GM12878 (cell line): ENCODE data around the gene RALGAPB. TPM values are rescaled to one million over a fixed set of nuclear protein-coding genes. Genes with fewer than 3 reads are reported as not detected.
A peak's percentile ranks its signal among the peaks of the same experiment; 100 is the strongest.

Source experiments
- ATAC-seq: fragments of 200-7000 bp; cut with Tn5 transposase; 3 replicates; pipeline ENCODE4 v1.9.1; 2020; ENCODE audit warnings: mild to moderate bottlenecking, moderate library complexity
- BruUV-seq: library from RNA; stranded (reverse); fragments of 400-500 nt; replicated peaks from 2 replicates; lab custom pipeline; 2021; lab: Mats Ljungman, UMichigan
- CTCF ChIA-PET: fragments of 300-600 bp; sonication (Branson Sonifier 250); formaldehyde crosslinking; extraction: SDS; loops from one replicate; lab custom pipeline; 2021; ENCODE audit warnings: inconsistent platforms; lab: Yijun Ruan, JAX
- POLR2A ChIA-PET: fragments of 350-600 bp; formaldehyde crosslinking; extraction: SDS; loops from one replicate; lab custom pipeline; 2021; ENCODE audit warnings: inconsistent platforms; lab: Charles Lee
- RAD21 ChIA-PET: fragments of 300-600 bp; sonication (Branson Sonifier 250); formaldehyde crosslinking; loops from one replicate; lab custom pipeline; 2023; ENCODE audit warnings: antibody characterized with exemption; ENCODE audit not compliant: unreplicated experiment; lab: Charles Lee
- SMC1A ChIA-PET: fragments of 300-600 bp; sonication (Branson Sonifier 250); formaldehyde crosslinking; loops from one replicate; lab custom pipeline; 2023; ENCODE audit not compliant: unreplicated experiment, uncharacterized antibody; lab: Charles Lee
- DNase-seq: peaks from one replicate; pipeline ENCODE4 v3.0.0-alpha.2; 2011; ENCODE audit warnings: low read depth, low spot score
- FAIRE-seq: peaks from 3 replicates; lab custom pipeline; 2011; peaks lifted over from hg19 to GRCh38; lab: Jason Lieb, UNC
- H2AFZ ChIP-seq: 2 replicates; pipeline ENCODE4 v1.6.0; 2011; ENCODE audit warnings: low read depth, low read length, control low read depth; ENCODE audit not compliant: control insufficient read depth
- H3K27ac ChIP-seq: 2 replicates; pipeline ENCODE4 v1.5.1; 2011; ENCODE audit warnings: control low read depth; ENCODE audit not compliant: control insufficient read depth, insufficient read depth
- H3K27me3 ChIP-seq, 2 experiments: replicated peaks in 1 of 2; 2 replicates each; pipeline versions ENCODE4 v1.6.0 to v1.6.1; 2011; ENCODE audit warnings: low read length in 1 of 2; ENCODE audit not compliant: control insufficient read depth in 2 of 2, insufficient read depth in 2 of 2
- H3K36me3 ChIP-seq, 2 experiments: 2 replicates each; pipeline ENCODE4 v1.5.1; 2011; ENCODE audit warnings: low read length in 1 of 2; ENCODE audit not compliant: control insufficient read depth in 2 of 2, insufficient read depth in 2 of 2
- H3K4me1 ChIP-seq: 2 replicates; pipeline ENCODE4 v1.6.1; 2011; ENCODE audit warnings: mild to moderate bottlenecking, low read length, moderate library complexity, mixed read lengths; ENCODE audit not compliant: control insufficient read depth, insufficient read depth
- H3K4me2 ChIP-seq: 2 replicates; pipeline ENCODE4 v1.6.0; 2011; ENCODE audit warnings: control low read depth; ENCODE audit not compliant: control insufficient read depth, insufficient read depth
- H3K4me3 ChIP-seq: fragments of 200-600 bp; sonication (generic); 2 replicates; pipeline ENCODE4 v1.5.1; 2016
- H3K79me2 ChIP-seq: 2 replicates; pipeline ENCODE4 v1.6.0; 2011; ENCODE audit warnings: low read length; ENCODE audit not compliant: control insufficient read depth, insufficient read depth
- H3K9ac ChIP-seq: 2 replicates; pipeline ENCODE4 v1.8.0; 2011; ENCODE audit warnings: low read length, control low read depth, mixed read lengths; ENCODE audit not compliant: control insufficient read depth, insufficient read depth
- H3K9me3 ChIP-seq: replicated peaks from 3 replicates; pipeline ENCODE4 v1.5.1; 2011; ENCODE audit warnings: mild to moderate bottlenecking, low read length; ENCODE audit not compliant: control insufficient read depth, insufficient read depth
- H4K20me1 ChIP-seq: 2 replicates; pipeline ENCODE4 v1.6.0; 2011; ENCODE audit not compliant: control insufficient read depth, insufficient read depth
- EP300 ChIP-seq, 2 experiments: fragments of 150-350 bp in 1 of 2; IDR thresholded peaks; 2 replicates each; pipeline ENCODE4 v1.6.1; 2011 to 2012; ENCODE audit warnings: low read depth in 2 of 2, low read length in 2 of 2, borderline replicate concordance in 1 of 2, improper control_type of control experiment in 1 of 2, inconsistent platforms in 1 of 2; ENCODE audit not compliant: control insufficient read depth in 1 of 2
- NFXL1 ChIP-seq: fragments of 450-650 bp; IDR thresholded peaks from 2 replicates; pipeline ENCODE4 v1.6.1; 2017; ENCODE audit warnings: antibody characterized with exemption, mild to moderate bottlenecking, borderline replicate concordance
- NFYA ChIP-seq: IDR thresholded peaks from 2 replicates; pipeline ENCODE4 v1.6.1; 2011; ENCODE audit warnings: low read depth, mild to moderate bottlenecking, low read length, improper control_type of control experiment, borderline replicate concordance
- PAX8 ChIP-seq: fragments of 450-650 bp; IDR thresholded peaks from 2 replicates; pipeline ENCODE4 v1.6.1; 2017; ENCODE audit warnings: mild to moderate bottlenecking, moderate library complexity
- POLR2A ChIP-seq: IDR thresholded peaks from 2 replicates; pipeline ENCODE4 v1.6.1; 2011; ENCODE audit warnings: low read depth, mild to moderate bottlenecking, low read length
- RELA ChIP-seq: fragments of 450-650 bp; IDR thresholded peaks from 2 replicates; pipeline ENCODE4 v1.8.0; 2014; ENCODE audit warnings: borderline replicate concordance; ENCODE audit not compliant: partially characterized antibody
- TARDBP ChIP-seq: IDR thresholded peaks from 2 replicates; pipeline ENCODE4 v1.6.1; 2016; ENCODE audit warnings: borderline replicate concordance
- WGBS: methylation state at CpG from one replicate; pipeline ENCODE4 v1.1.6; 2016; ENCODE audit warnings: low lambda C conversion rate; ENCODE audit not compliant: insufficient replicate concordance, insufficient coverage; ENCODE audit errors: missing lambda C conversion rate; 5-methylcytosine and 5-hydroxymethylcytosine counted together
- in situ Hi-C: fragments of 300-500 bp; cut with MboI; formaldehyde crosslinking; loops from 9 replicates; pipeline ENCODE4 v1.14.3; 2018; ENCODE audit warnings: mixed read lengths
- intact Hi-C: fragments of 100-400 bp; cut with micrococcal nuclease; formaldehyde crosslinking; loops from one replicate; pipeline ENCODE4 v1.14.2; 2022; ENCODE audit not compliant: unreplicated experiment
- polyA plus RNA-seq, 11 experiments: library from polyadenylated mRNA; depleted of rRNA in 4 of 11; unstranded in 6 of 11; stranded (reverse) in 5 of 11; fragments of >200 nt; fragmentation: Nextera tagmentation in 4 of 11; fragmentation: Illumina TruSeq in 1 of 11; extraction: Ambion mirVana in 4 of 11; extraction: Trizol in 1 of 11; gene quantifications; 1 replicate in 1 of 11; 2 replicates in 10 of 11; pipeline versions ENCODE4 v1.2.1 to v1.2.3, GENCODE V29; 2011 to 2016; ENCODE audit warnings: inconsistent platforms in 2 of 11, missing spikeins in 2 of 11, low read depth in 1 of 11
- total RNA-seq, 4 experiments: library from RNA; depleted of rRNA in 3 of 4; stranded (reverse); fragments of >200 nt in 3 of 4; fragmentation: Illumina TruSeq in 1 of 4; extraction: Trizol in 1 of 4; gene quantifications; 2 replicates each; pipeline versions ENCODE4 v1.2.1 to v1.2.3, GENCODE V29; 2013 to 2021

The RALGAPB gene
- total and polyA plus RNA-seq, 10 of the 15 experiments (the other 5 are each of a cell fraction or from before 2014, with no cell fraction given), result 3.7 to 23.2 (median 15.5) TPM

- Histone ChIP-seq H3K4me2 (peak overlapping the region; percentile 31; the same call in 1 of the 2 replicates), H3K9ac (no peak overlapping the region), H4K20me1 (peaks cover 18% of the 10 kb centered on the region), H3K36me3 (peaks cover 68% of the 10 kb centered on the region in 2 experiments), H3K79me2 (peaks cover 51% of the 10 kb centered on the region), H3K27me3 (no peaks in the 10 kb centered on the region), H3K4me1 (no peaks in the 10 kb centered on the region), H3K4me3 (no peak overlapping the region), H3K27ac (no peak overlapping the region), H3K9me3 (no peaks in the 10 kb centered on the region), H2AFZ (no peak overlapping the region)
- WGBS, result 86% methylated on average over 15 of the region's 15 CpGs
- DNase-seq (no peak), FAIRE-seq (no peak), ATAC-seq (no peak)
- RAD21 ChIA-PET, result no interaction called here
- SMC1A ChIA-PET, result no interaction called here
- CTCF ChIA-PET, result interaction anchor here (0.9 to 1.2 kb wide), 2 partner anchors 8 to 9 kb away, joined by 4 read pairs; partner anchors contain the start of gene SNHG17
- in situ Hi-C loops (no loop called here), intact Hi-C loops (no loop called here)
- POLR2A ChIA-PET, result interaction anchor here (0.6 to 1.1 kb wide), 2 partner anchors 9 to 90 kb away, joined by 3 to 4 read pairs; partner anchors contain the start of gene SNHG17
- TF ChIP-seq PAX8 (no peak), POLR2A (peak; percentile 38; the same call in 1 of the 2 replicates)
- BruUV-seq, result no TSS peak
These were observed 46.4 kb upstream of the RALGAPB start for GRCh38 chr20:38426006-38426897.

GRCh38 chr20:38427655-38428023 lies 45.0 kb upstream of the RALGAPB start:
- Histone ChIP-seq H3K4me3 (no peak overlapping the region), H3K9me3 (no peaks in the 10 kb centered on the region), H3K9ac (no peak overlapping the region), H4K20me1 (peaks cover 26% of the 10 kb centered on the region), H3K36me3 (peaks cover 62 to 68% of the 10 kb centered on the region in 2 experiments), H3K79me2 (peaks cover 65% of the 10 kb centered on the region), H3K4me1 (peaks cover 7% of the 10 kb centered on the region), H2AFZ (no peak overlapping the region), H3K4me2 (no peak overlapping the region), H3K27ac (no peak overlapping the region), H3K27me3 (no peaks in the 10 kb centered on the region)
- FAIRE-seq, result no peak
- ChIA-PET POLR2A (no interaction called here), CTCF (interaction anchor here (0.7 kb wide), 1 partner anchor 322 kb away, joined by 3 read pairs; no protein-coding TSS in a partner anchor), RAD21 (no interaction called here), SMC1A (interaction anchor here (0.6 kb wide), 1 partner anchor 632 kb away, joined by 3 read pairs; no protein-coding TSS in a partner anchor)
- ATAC-seq, result no peak
- 81% methylated on average over 5 of the region's 5 CpGs for WGBS
- intact Hi-C loops (no loop called here), in situ Hi-C loops (no loop called here)
- no peak for TF ChIP-seq RELA
- no peak for TF ChIP-seq EP300 (IDR thresholded peaks at IDR 0.05; ENCODE audit: borderline replicate concordance in 1 of 2, control insufficient read depth in 1 of 2, low read depth in 2 of 2, low read length in 2 of 2)
- TF ChIP-seq NFXL1, result no peak
- no peak for TF ChIP-seq TARDBP
- no peak for TF ChIP-seq NFYA
- no TSS peak for BruUV-seq
- DNase-seq, result no peak
